K562 (cell line): ENCODE data around the gene RUFY2. TPM values are rescaled to one million over a fixed set of nuclear protein-coding genes. Genes with fewer than 3 reads are reported as not detected.
A peak's percentile ranks its signal among the peaks of the same experiment; 100 is the strongest.

Experiments used
- ATAC-seq: fragments of 200-7000 bp; cut with Tn5 transposase; 3 replicates; pipeline ENCODE4 v1.9.1; 2020; ENCODE audit warnings: moderate library complexity
- BruUV-seq: library from RNA; stranded (reverse); fragments of 400-500 nt; replicated peaks from 2 replicates; lab custom pipeline; 2021; lab: Mats Ljungman, UMichigan
- CTCF ChIA-PET: fragments of 300-600 bp; formaldehyde crosslinking; extraction: SDS; loops from one replicate; lab custom pipeline; 2021; ENCODE audit warnings: low intra/inter-chr PET ratio; lab: Yijun Ruan, JAX
- POLR2A ChIA-PET: fragments of 300-600, 350-650 bp; sonication (Branson Sonifier 250); formaldehyde crosslinking; extraction: SDS; loops from one replicate; lab custom pipeline; 2021; ENCODE audit warnings: antibody characterized with exemption, inconsistent platforms; lab: Yijun Ruan, JAX
- DNase-seq, 4 experiments: peaks; one replicate each; pipeline versions ENCODE4 v3.0.0 to v3.0.0-alpha.2; 2011 to 2018; ENCODE audit warnings: low spot score in 3 of 4, mixed read lengths in 3 of 4; ENCODE audit errors: extremely low read depth in 1 of 4
- FAIRE-seq: peaks from 2 replicates; lab custom pipeline; 2011; peaks lifted over from hg19 to GRCh38; lab: Jason Lieb, UNC
- H2AFZ ChIP-seq: 2 replicates; pipeline ENCODE4 v1.6.0; 2011; ENCODE audit warnings: low read depth, low read length, control low read depth, inconsistent platforms
- H3K27ac ChIP-seq: fragments of 200-600 bp; 3 replicates; pipeline ENCODE4 v1.8.0; 2011; ENCODE audit warnings: low read depth, mild to moderate bottlenecking, control low read depth, inconsistent platforms, low read length, moderate library complexity, mixed read lengths; ENCODE audit errors: extremely low read depth
- H3K27me3 ChIP-seq, 2 experiments: fragments of 300-600 bp in 1 of 2; 2 replicates in 1 of 2; 3 replicates in 1 of 2; pipeline versions ENCODE4 v1.6.0 to v1.8.0; 2011; ENCODE audit warnings: inconsistent platforms in 2 of 2, low read length in 2 of 2, mild to moderate bottlenecking in 1 of 2, mixed read lengths in 1 of 2, moderate library complexity in 1 of 2; ENCODE audit not compliant: control insufficient read depth in 2 of 2, insufficient read depth in 2 of 2
- H3K36me3 ChIP-seq: fragments of 300-600 bp; 3 replicates; pipeline ENCODE4 v1.8.0; 2011; ENCODE audit warnings: mild to moderate bottlenecking, low read length, inconsistent platforms; ENCODE audit not compliant: control insufficient read depth, insufficient read depth
- H3K4me1 ChIP-seq, 2 experiments: fragments of 200-600 bp in 1 of 2; replicated peaks in 1 of 2; 2 replicates in 1 of 2; 3 replicates in 1 of 2; pipeline versions ENCODE4 v1.5.1 to v1.8.0; 2011; ENCODE audit warnings: inconsistent platforms in 2 of 2, low read length in 2 of 2, mild to moderate bottlenecking in 1 of 2, mixed read lengths in 1 of 2, moderate library complexity in 1 of 2; ENCODE audit not compliant: control insufficient read depth in 2 of 2, insufficient read depth in 2 of 2
- H3K4me2 ChIP-seq: 2 replicates; pipeline ENCODE4 v1.6.1; 2011; ENCODE audit warnings: low read length, control low read depth, inconsistent platforms, mixed read lengths; ENCODE audit not compliant: insufficient read depth
- H3K4me3 ChIP-seq: fragments of 200-600 bp; sonication (generic), shearing (Covaris generic); 2 replicates; pipeline ENCODE4 v1.5.1; 2016; ENCODE audit warnings: control low read depth, inconsistent platforms
- H3K79me2 ChIP-seq: fragments of 200-600 bp; 3 replicates; pipeline ENCODE4 v1.8.0; 2011; ENCODE audit warnings: low read length, inconsistent platforms; ENCODE audit not compliant: control insufficient read depth, insufficient read depth
- H3K9ac ChIP-seq, 2 experiments: 2 replicates each; pipeline versions ENCODE4 v1.6.0 to v1.6.1; 2011; ENCODE audit warnings: low read depth in 2 of 2, low read length in 2 of 2, control low read depth in 1 of 2, inconsistent platforms in 1 of 2, mild to moderate bottlenecking in 1 of 2, mixed read lengths in 1 of 2; ENCODE audit not compliant: insufficient read depth in 1 of 2
- H3K9me1 ChIP-seq: one replicate; pipeline ENCODE4 v1.6.0; 2011; ENCODE audit warnings: inconsistent platforms, mild to moderate bottlenecking, low read length, moderate library complexity; ENCODE audit not compliant: control insufficient read depth, insufficient read depth
- H3K9me3 ChIP-seq: replicated peaks from 2 replicates; pipeline ENCODE4 v1.5.1; 2011; ENCODE audit warnings: low read depth, low read length, inconsistent platforms; ENCODE audit not compliant: control insufficient read depth, insufficient read depth
- H4K20me1 ChIP-seq: replicated peaks from 2 replicates; pipeline ENCODE4 v1.6.1; 2011; ENCODE audit warnings: low read length, inconsistent platforms, mixed read lengths; ENCODE audit not compliant: control insufficient read depth, insufficient read depth
- HMG20B ChIP-seq: fragments of 250-450 bp; sonication (Bioruptor Pico); IDR thresholded peaks from 2 replicates; pipeline ENCODE4 v1.5.0; 2021; ENCODE audit warnings: mild to moderate bottlenecking
- KAT7 ChIP-seq: sonication (generic); formaldehyde crosslinking; IDR thresholded peaks from 2 replicates; pipeline ENCODE4 v1.8.0; 2022; ENCODE audit warnings: missing genetic modification reagents, mild to moderate bottlenecking, borderline replicate concordance
- SPI1 ChIP-seq: IDR thresholded peaks from 2 replicates; pipeline ENCODE4 v1.6.1; 2011; ENCODE audit warnings: low read depth, low read length, control low read depth, borderline replicate concordance
- ZFP91 ChIP-seq: sonication (generic); formaldehyde crosslinking; IDR thresholded peaks from 2 replicates; pipeline ENCODE4 v1.8.0; 2022; ENCODE audit warnings: mild to moderate bottlenecking, missing genetic modification reagents
- ZNF830 ChIP-seq: fragments of 250-450 bp; sonication (Bioruptor Pico); IDR thresholded peaks from 2 replicates; pipeline ENCODE4 v1.5.0; 2021; ENCODE audit warnings: mild to moderate bottlenecking
- WGBS: fragments of 100-300 bp; shearing (Covaris generic); methylation state at CpG from one replicate; pipeline ENCODE4 v1.1.6; 2016; ENCODE audit warnings: low coverage, mixed read lengths; ENCODE audit not compliant: insufficient coverage; ENCODE audit errors: missing lambda C conversion rate; 5-methylcytosine and 5-hydroxymethylcytosine counted together
- in situ Hi-C: fragments of 300-500 bp; cut with MboI; formaldehyde crosslinking; loops from 4 replicates; pipeline ENCODE4 v1.15.0; 2018; ENCODE audit warnings: inconsistent platforms, mixed read lengths
- intact Hi-C: fragments of 100-400 bp; cut with micrococcal nuclease; formaldehyde crosslinking; loops from 2 replicates; pipeline ENCODE4 v1.14.2; 2022
- polyA plus RNA-seq, 8 experiments: library from polyadenylated mRNA; depleted of rRNA in 4 of 8; stranded (reverse) in 5 of 8; unstranded in 3 of 8; fragments of >200 nt; fragmentation: Nextera tagmentation in 2 of 8; fragmentation: Illumina TruSeq in 1 of 8; extraction: Ambion mirVana in 2 of 8; extraction: Trizol in 1 of 8; gene quantifications; 2 replicates each; pipeline versions ENCODE4 v1.2.1 to v1.2.3, GENCODE V29; 2011 to 2014; ENCODE audit warnings: inconsistent platforms in 1 of 8, missing spikeins in 1 of 8
- total RNA-seq, 7 experiments: library from RNA; depleted of rRNA in 6 of 7; stranded (reverse); fragments of >200 nt in 6 of 7; fragmentation: Illumina TruSeq in 2 of 7; extraction: Trizol in 2 of 7; gene quantifications; 2 replicates each; pipeline versions ENCODE4 v1.2.1 to v1.2.3, GENCODE V29; 2011 to 2021; ENCODE audit warnings: low replicate concordance in 1 of 7

RUFY2 gene
- total and polyA plus RNA-seq, 9 of the 15 experiments (the other 6 are each of a cell fraction or from before 2014, with no cell fraction given) = 3.7 to 20.1 (median 12.6) TPM

- peaks cover 78% of the 10 kb centered on the region for H3K36me3 ChIP-seq
- TF ChIP-seq ZFP91 (no peak), SPI1 (no peak), ZNF830 (no peak), HMG20B (no peak), KAT7 (CRISPR knock-in tag) (no peak)
- TF ChIP-seq, all 486 proteins: peak for 0
- H3K79me2 ChIP-seq = no peaks in the 10 kb centered on the region
- BruUV-seq = no TSS peak
- H3K4me1 ChIP-seq = no peaks in the 10 kb centered on the region
- no peak overlapping the region for H3K4me3 ChIP-seq
- no peak for FAIRE-seq
- H4K20me1 ChIP-seq = no peaks in the 10 kb centered on the region
- intact Hi-C loops (no loop called here), in situ Hi-C loops (no loop called here)
- H3K9me1 ChIP-seq = no peaks in the 10 kb centered on the region
- H3K9ac ChIP-seq = peak overlapping the region in 1 of 2 experiments; percentile 37; a peak in 1 of 4 replicates
- POLR2A ChIA-PET = interaction anchor here (1.8 to 2.0 kb wide), 2 partner anchors 11 to 12 kb away, joined by 4 to 12 read pairs; no protein-coding TSS in a partner anchor
- 100% methylated on average over 5 of the region's 5 CpGs for WGBS
- no peak overlapping the region for H3K27ac ChIP-seq
- H3K9me3 ChIP-seq = no peaks in the 10 kb centered on the region
- no peak overlapping the region for H3K4me2 ChIP-seq
- DNase-seq = no peak
- H3K27me3 ChIP-seq = no peaks in the 10 kb centered on the region
- ATAC-seq = no peak
- H2AFZ ChIP-seq = no peak overlapping the region
- CTCF ChIA-PET = no interaction called here
Observed at GRCh38 chr10:68423522-68423921, 16.4 kb upstream of the RUFY2 start.
